K562 (cell line): ENCODE measurements around the gene ARHGAP15. TPM values are rescaled to one million over a fixed set of nuclear protein-coding genes. Genes with fewer than 3 reads are reported as not detected.

Source experiments
- CSDE1 ChIP-seq, 2 experiments: fragments of 450-650 bp; IDR thresholded peaks; 2 replicates each; pipeline ENCODE4 v1.6.1; 2016; ENCODE audit warnings: mild to moderate bottlenecking in 1 of 2
- HNRNPUL1 ChIP-seq: fragments of 200-400 bp; formaldehyde crosslinking; IDR thresholded peaks from 2 replicates; pipeline ENCODE4 v1.6.1; 2017; ENCODE audit warnings: low read length
- ILK ChIP-seq: fragments of 450-650 bp; IDR thresholded peaks from 2 replicates; pipeline ENCODE4 v1.6.1; 2016; ENCODE audit warnings: missing genetic modification characterization, low read depth, mild to moderate bottlenecking, missing compliant biosample characterization, moderate library complexity, borderline replicate concordance
- JUN ChIP-seq, 2 experiments: sonication (generic) in 1 of 2; formaldehyde crosslinking in 1 of 2; IDR thresholded peaks; 2 replicates each; pipeline versions ENCODE4 v1.6.1 to v1.8.0; 2012 to 2022; ENCODE audit warnings: borderline replicate concordance in 2 of 2, mild to moderate bottlenecking in 2 of 2, improper control_type of control experiment in 1 of 2, low read depth in 1 of 2, low read length in 1 of 2, missing genetic modification reagents in 1 of 2
- MED1 ChIP-seq: sonication (generic); formaldehyde crosslinking; IDR thresholded peaks from 2 replicates; pipeline ENCODE4 v1.8.1; 2023; ENCODE audit warnings: missing genetic modification reagents, borderline replicate concordance
- NUFIP1 ChIP-seq: fragments of 450-650 bp; IDR thresholded peaks from 2 replicates; pipeline ENCODE4 v1.6.1; 2018; ENCODE audit not compliant: partially characterized antibody
- PRPF4 ChIP-seq: fragments of 200-400 bp; formaldehyde crosslinking; IDR thresholded peaks from one replicate; pipeline ENCODE4 v1.6.1; 2017; ENCODE audit warnings: low read length, low read depth, mild to moderate bottlenecking; ENCODE audit not compliant: insufficient read depth, poor library complexity, severe bottlenecking
- ZZZ3 ChIP-seq: fragments of 450-650 bp; IDR thresholded peaks from 2 replicates; pipeline ENCODE4 v1.6.1; 2016; ENCODE audit warnings: antibody characterized with exemption, mild to moderate bottlenecking, moderate library complexity
- polyA plus RNA-seq, 8 experiments: library from polyadenylated mRNA; depleted of rRNA in 4 of 8; stranded (reverse) in 5 of 8; unstranded in 3 of 8; fragments of >200 nt; fragmentation: Nextera tagmentation in 2 of 8; fragmentation: Illumina TruSeq in 1 of 8; extraction: Ambion mirVana in 2 of 8; extraction: Trizol in 1 of 8; gene quantifications; 2 replicates each; pipeline versions ENCODE4 v1.2.1 to v1.2.3, GENCODE V29; 2011 to 2014; ENCODE audit warnings: inconsistent platforms in 1 of 8, missing spikeins in 1 of 8
- total RNA-seq, 7 experiments: library from RNA; depleted of rRNA in 6 of 7; stranded (reverse); fragments of >200 nt in 6 of 7; fragmentation: Illumina TruSeq in 2 of 7; extraction: Trizol in 2 of 7; gene quantifications; 2 replicates each; pipeline versions ENCODE4 v1.2.1 to v1.2.3, GENCODE V29; 2011 to 2021; ENCODE audit warnings: low replicate concordance in 1 of 7
- TF ChIP-seq, protein P1 (sequence below): fragments of 450-650 bp; formaldehyde crosslinking; conservative IDR thresholded peaks from 2 replicates; pipeline ENCODE4 v1.4.0; 2022; ENCODE audit warnings: mild to moderate bottlenecking, missing genetic modification characterization
- TF ChIP-seq, protein P2 (sequence below): fragments of 250-450 bp; sonication (Bioruptor Pico); IDR thresholded peaks from 2 replicates; pipeline ENCODE4 v1.5.0; 2021
- TF ChIP-seq, protein P3 (sequence below): sonication (generic); formaldehyde crosslinking; IDR thresholded peaks from 2 replicates; pipeline ENCODE4 v1.9.0; 2022; ENCODE audit warnings: mild to moderate bottlenecking, missing genetic modification reagents
- TF ChIP-seq, protein P4 (sequence below): fragments of 250-450 bp; sonication (Bioruptor Pico); IDR thresholded peaks from 2 replicates; pipeline ENCODE4 v1.9.0; 2021; ENCODE audit warnings: mild to moderate bottlenecking, inconsistent platforms
- TF ChIP-seq, protein P5 (sequence below), 2 experiments: fragments of 450-650 bp; formaldehyde crosslinking in 1 of 2; IDR thresholded peaks; 2 replicates each; pipeline versions ENCODE4 v1.4.0 to v1.6.1; 2014 to 2020; ENCODE audit warnings: mild to moderate bottlenecking in 2 of 2, borderline replicate concordance in 1 of 2, low read depth in 1 of 2

Gene ARHGAP15
- total and polyA plus RNA-seq, 9 of the 15 experiments (the other 6 are each of a cell fraction or from before 2014, with no cell fraction given): 1.5 to 17.9 (median 7.9) TPM

DNA sequence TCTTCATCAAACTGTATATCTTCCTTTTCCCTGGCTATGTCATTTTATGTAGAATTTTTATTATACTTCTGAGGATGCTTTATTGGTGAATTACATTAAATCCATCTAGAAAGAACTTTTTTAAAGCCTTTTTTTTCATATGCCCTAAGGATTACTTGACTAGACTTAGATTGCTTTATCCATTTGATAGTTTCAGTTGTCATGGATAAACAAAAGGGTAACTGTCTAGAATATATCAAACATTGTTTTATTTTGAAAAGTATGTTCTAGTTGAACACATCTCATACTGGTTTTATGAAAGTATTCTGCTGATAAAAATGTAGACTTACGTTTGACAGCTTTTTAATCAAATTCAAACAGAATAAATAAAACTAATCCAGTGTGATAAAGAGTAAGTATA lies 639.8 kb downstream of the ARHGAP15 start (continued):
- no peak for TF ChIP-seq MED1
- no peak for TF ChIP-seq JUN (IDR thresholded peaks at IDR 0.05; ENCODE audit: borderline replicate concordance, low read depth, low read length)
- TF ChIP-seq JUN (CRISPR knock-in tag; IDR thresholded peaks at IDR 0.05; ENCODE audit: borderline replicate concordance): no peak
- no peak for TF ChIP-seq ILK
- TF ChIP-seq, protein P1, sequence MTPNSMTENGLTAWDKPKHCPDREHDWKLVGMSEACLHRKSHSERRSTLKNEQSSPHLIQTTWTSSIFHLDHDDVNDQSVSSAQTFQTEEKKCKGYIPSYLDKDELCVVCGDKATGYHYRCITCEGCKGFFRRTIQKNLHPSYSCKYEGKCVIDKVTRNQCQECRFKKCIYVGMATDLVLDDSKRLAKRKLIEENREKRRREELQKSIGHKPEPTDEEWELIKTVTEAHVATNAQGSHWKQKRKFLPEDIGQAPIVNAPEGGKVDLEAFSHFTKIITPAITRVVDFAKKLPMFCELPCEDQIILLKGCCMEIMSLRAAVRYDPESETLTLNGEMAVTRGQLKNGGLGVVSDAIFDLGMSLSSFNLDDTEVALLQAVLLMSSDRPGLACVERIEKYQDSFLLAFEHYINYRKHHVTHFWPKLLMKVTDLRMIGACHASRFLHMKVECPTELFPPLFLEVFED (CRISPR knock-in tag): no peak
- TF ChIP-seq, protein P2, sequence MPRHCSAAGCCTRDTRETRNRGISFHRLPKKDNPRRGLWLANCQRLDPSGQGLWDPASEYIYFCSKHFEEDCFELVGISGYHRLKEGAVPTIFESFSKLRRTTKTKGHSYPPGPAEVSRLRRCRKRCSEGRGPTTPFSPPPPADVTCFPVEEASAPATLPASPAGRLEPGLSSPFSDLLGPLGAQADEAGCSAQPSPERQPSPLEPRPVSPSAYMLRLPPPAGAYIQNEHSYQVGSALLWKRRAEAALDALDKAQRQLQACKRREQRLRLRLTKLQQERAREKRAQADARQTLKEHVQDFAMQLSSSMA: no peak
- no peak for TF ChIP-seq ZZZ3
- no peak for TF ChIP-seq CSDE1 (IDR thresholded peaks at IDR 0.05)
- TF ChIP-seq, protein P3, sequence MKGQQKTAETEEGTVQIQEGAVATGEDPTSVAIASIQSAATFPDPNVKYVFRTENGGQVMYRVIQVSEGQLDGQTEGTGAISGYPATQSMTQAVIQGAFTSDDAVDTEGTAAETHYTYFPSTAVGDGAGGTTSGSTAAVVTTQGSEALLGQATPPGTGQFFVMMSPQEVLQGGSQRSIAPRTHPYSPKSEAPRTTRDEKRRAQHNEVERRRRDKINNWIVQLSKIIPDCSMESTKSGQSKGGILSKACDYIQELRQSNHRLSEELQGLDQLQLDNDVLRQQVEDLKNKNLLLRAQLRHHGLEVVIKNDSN (CRISPR knock-in tag): no peak
- no peak for TF ChIP-seq NUFIP1
- TF ChIP-seq PRPF4: no peak
- TF ChIP-seq, protein P4, sequence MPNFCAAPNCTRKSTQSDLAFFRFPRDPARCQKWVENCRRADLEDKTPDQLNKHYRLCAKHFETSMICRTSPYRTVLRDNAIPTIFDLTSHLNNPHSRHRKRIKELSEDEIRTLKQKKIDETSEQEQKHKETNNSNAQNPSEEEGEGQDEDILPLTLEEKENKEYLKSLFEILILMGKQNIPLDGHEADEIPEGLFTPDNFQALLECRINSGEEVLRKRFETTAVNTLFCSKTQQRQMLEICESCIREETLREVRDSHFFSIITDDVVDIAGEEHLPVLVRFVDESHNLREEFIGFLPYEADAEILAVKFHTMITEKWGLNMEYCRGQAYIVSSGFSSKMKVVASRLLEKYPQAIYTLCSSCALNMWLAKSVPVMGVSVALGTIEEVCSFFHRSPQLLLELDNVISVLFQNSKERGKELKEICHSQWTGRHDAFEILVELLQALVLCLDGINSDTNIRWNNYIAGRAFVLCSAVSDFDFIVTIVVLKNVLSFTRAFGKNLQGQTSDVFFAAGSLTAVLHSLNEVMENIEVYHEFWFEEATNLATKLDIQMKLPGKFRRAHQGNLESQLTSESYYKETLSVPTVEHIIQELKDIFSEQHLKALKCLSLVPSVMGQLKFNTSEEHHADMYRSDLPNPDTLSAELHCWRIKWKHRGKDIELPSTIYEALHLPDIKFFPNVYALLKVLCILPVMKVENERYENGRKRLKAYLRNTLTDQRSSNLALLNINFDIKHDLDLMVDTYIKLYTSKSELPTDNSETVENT (CRISPR knock-in tag): no peak
- TF ChIP-seq, protein P5, sequence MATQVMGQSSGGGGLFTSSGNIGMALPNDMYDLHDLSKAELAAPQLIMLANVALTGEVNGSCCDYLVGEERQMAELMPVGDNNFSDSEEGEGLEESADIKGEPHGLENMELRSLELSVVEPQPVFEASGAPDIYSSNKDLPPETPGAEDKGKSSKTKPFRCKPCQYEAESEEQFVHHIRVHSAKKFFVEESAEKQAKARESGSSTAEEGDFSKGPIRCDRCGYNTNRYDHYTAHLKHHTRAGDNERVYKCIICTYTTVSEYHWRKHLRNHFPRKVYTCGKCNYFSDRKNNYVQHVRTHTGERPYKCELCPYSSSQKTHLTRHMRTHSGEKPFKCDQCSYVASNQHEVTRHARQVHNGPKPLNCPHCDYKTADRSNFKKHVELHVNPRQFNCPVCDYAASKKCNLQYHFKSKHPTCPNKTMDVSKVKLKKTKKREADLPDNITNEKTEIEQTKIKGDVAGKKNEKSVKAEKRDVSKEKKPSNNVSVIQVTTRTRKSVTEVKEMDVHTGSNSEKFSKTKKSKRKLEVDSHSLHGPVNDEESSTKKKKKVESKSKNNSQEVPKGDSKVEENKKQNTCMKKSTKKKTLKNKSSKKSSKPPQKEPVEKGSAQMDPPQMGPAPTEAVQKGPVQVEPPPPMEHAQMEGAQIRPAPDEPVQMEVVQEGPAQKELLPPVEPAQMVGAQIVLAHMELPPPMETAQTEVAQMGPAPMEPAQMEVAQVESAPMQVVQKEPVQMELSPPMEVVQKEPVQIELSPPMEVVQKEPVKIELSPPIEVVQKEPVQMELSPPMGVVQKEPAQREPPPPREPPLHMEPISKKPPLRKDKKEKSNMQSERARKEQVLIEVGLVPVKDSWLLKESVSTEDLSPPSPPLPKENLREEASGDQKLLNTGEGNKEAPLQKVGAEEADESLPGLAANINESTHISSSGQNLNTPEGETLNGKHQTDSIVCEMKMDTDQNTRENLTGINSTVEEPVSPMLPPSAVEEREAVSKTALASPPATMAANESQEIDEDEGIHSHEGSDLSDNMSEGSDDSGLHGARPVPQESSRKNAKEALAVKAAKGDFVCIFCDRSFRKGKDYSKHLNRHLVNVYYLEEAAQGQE (IDR thresholded peaks at IDR 0.05; ENCODE audit: borderline replicate concordance): no peak
- TF ChIP-seq, protein P5 (CRISPR knock-in tag; IDR thresholded peaks at IDR 0.05; ENCODE audit: low read depth): no peak
- no peak for TF ChIP-seq HNRNPUL1
